H1 (cell line): ENCODE data around the gene BRAT1.

Experiments used
- CHD7 ChIP-seq: fragments of 300-600 bp; sonication (generic); IDR thresholded peaks from 2 replicates; pipeline ENCODE4 v1.7.1; 2012; ENCODE audit warnings: low read length, moderate library complexity, mild to moderate bottlenecking, inconsistent platforms; ENCODE audit not compliant: insufficient replicate concordance
- CTCF ChIP-seq, 3 experiments: IDR thresholded peaks; 1 replicate in 2 of 3; 2 replicates in 1 of 3; pipeline versions ENCODE4 v1.5.1 to v1.6.1; 2011; ENCODE audit warnings: low read length in 3 of 3, mild to moderate bottlenecking in 3 of 3, inconsistent platforms in 2 of 3, low read depth in 1 of 3, moderate library complexity in 1 of 3; ENCODE audit not compliant: insufficient read depth in 1 of 3; ENCODE audit errors: control extremely low read depth in 1 of 3
- EZH2 ChIP-seq: fragments of 200-600 bp; sonication (generic); IDR thresholded peaks from 2 replicates; pipeline ENCODE4 v1.7.1; 2012; ENCODE audit warnings: low read depth, mild to moderate bottlenecking, moderate library complexity, low read length, inconsistent platforms; ENCODE audit not compliant: severe bottlenecking
- FOSL1 ChIP-seq: IDR thresholded peaks from 2 replicates; pipeline ENCODE4 v1.6.1; 2011; ENCODE audit warnings: mild to moderate bottlenecking, low read depth, low read length, moderate library complexity; ENCODE audit not compliant: insufficient read depth
- JUN ChIP-seq: IDR thresholded peaks from 2 replicates; pipeline ENCODE4 v1.6.1; 2011; ENCODE audit warnings: low read depth, mild to moderate bottlenecking, improper control_type of control experiment, low read length
- JUND ChIP-seq: IDR thresholded peaks from 2 replicates; pipeline ENCODE4 v1.6.1; 2011; ENCODE audit warnings: mild to moderate bottlenecking, improper control_type of control experiment, low read length
- PHF8 ChIP-seq: fragments of 200-600 bp; sonication (generic); conservative IDR thresholded peaks from 2 replicates; pipeline ENCODE4 v1.7.1; 2012; ENCODE audit warnings: low read depth, mild to moderate bottlenecking, inconsistent platforms, low read length, moderate library complexity
- POLR2A ChIP-seq, 2 experiments: IDR thresholded peaks; 1 replicate in 1 of 2; 2 replicates in 1 of 2; pipeline ENCODE4 v1.6.1; 2011; ENCODE audit warnings: low read depth in 2 of 2, low read length in 2 of 2, mild to moderate bottlenecking in 2 of 2; ENCODE audit errors: control extremely low read depth in 1 of 2
- POLR2AphosphoS5 ChIP-seq: IDR thresholded peaks from 2 replicates; pipeline ENCODE4 v1.6.1; 2011; ENCODE audit warnings: low read depth, low read length
- SRF ChIP-seq: IDR thresholded peaks from 2 replicates; pipeline ENCODE4 v1.6.1; 2011; ENCODE audit warnings: mild to moderate bottlenecking, low read depth, low read length, moderate library complexity
- YY1 ChIP-seq: IDR thresholded peaks from 2 replicates; pipeline ENCODE4 v1.6.1; 2011; ENCODE audit warnings: low read depth, mild to moderate bottlenecking, low read length
- ZNF274 ChIP-seq: IDR thresholded peaks from 2 replicates; pipeline ENCODE4 v1.7.0; 2012; ENCODE audit warnings: low read length, borderline replicate concordance; ENCODE audit errors: extremely low read depth
- TF ChIP-seq, protein P1 (sequence below): IDR thresholded peaks from 2 replicates; pipeline ENCODE4 v1.6.1; 2011; ENCODE audit warnings: low read depth, mild to moderate bottlenecking, low read length; ENCODE audit not compliant: insufficient read depth

- TF ChIP-seq POLR2AphosphoS5: no peak
- no peak for TF ChIP-seq EZH2
- TF ChIP-seq CTCF (IDR thresholded peaks at IDR 0.05; ENCODE audit: control extremely low read depth in 1 of 3, insufficient read depth in 1 of 3, low read depth in 1 of 3, low read length in 3 of 3): no peak
- TF ChIP-seq POLR2A (IDR thresholded peaks at IDR 0.05; ENCODE audit: control extremely low read depth in 1 of 2, low read depth in 2 of 2, low read length in 2 of 2): no peak
- TF ChIP-seq SRF: no peak
- TF ChIP-seq PHF8: no peak
- TF ChIP-seq JUND: no peak
- TF ChIP-seq YY1: no peak
- no peak for TF ChIP-seq ZNF274
- no peak for TF ChIP-seq JUN
- TF ChIP-seq, protein P1, sequence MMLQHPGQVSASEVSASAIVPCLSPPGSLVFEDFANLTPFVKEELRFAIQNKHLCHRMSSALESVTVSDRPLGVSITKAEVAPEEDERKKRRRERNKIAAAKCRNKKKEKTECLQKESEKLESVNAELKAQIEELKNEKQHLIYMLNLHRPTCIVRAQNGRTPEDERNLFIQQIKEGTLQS: no peak
- TF ChIP-seq CHD7: no peak
- no peak for TF ChIP-seq FOSL1
Observed at GRCh38 chr7:2572101-2572842, 16.9 kb upstream of the BRAT1 start.
